Measurements from ENCODE around the gene GMDS.

Gene GMDS

GRCh38 chr6:1923449-1923848 lies 322.0 kb downstream of the GMDS start:
- H3K27me3 ChIP-seq (ENCODE audit: control insufficient read depth in 1 of 2, insufficient read depth in 2 of 2, low read length in 2 of 2), result no peaks in the 10 kb centered on the region
- no peak overlapping the region for H3K27ac ChIP-seq (ENCODE audit: low read length)
- no peaks in the 10 kb centered on the region for H3K4me1 ChIP-seq (ENCODE audit: control insufficient read depth, insufficient read depth, low read length)
- H3K9me3 ChIP-seq (ENCODE audit: control insufficient read depth in 2 of 2, low read length in 2 of 2), result no peaks in the 10 kb centered on the region
- H3K36me3 ChIP-seq (ENCODE audit: control insufficient read depth in 2 of 2, insufficient read depth in 2 of 2, low read length in 2 of 2), result no peaks in the 10 kb centered on the region
- H3K9ac ChIP-seq (ENCODE audit: low read length in 2 of 2), result no peak overlapping the region
- no peak overlapping the region for H3K4me3 ChIP-seq (ENCODE audit: low read length in 2 of 2)

- Histone ChIP-seq H3K4me3 (ENCODE audit: low read length in 2 of 2) (no peak overlapping the region), H3K27ac (ENCODE audit: low read length) (no peak overlapping the region), H3K36me3 (ENCODE audit: control insufficient read depth in 2 of 2, insufficient read depth in 2 of 2, low read length in 2 of 2) (no peaks in the 10 kb centered on the region), H3K9me3 (ENCODE audit: control insufficient read depth in 2 of 2, low read length in 2 of 2) (no peaks in the 10 kb centered on the region), H3K9ac (ENCODE audit: low read length in 2 of 2) (no peak overlapping the region), H3K27me3 (ENCODE audit: control insufficient read depth in 1 of 2, insufficient read depth in 2 of 2, low read length in 2 of 2) (no peaks in the 10 kb centered on the region), H3K4me1 (ENCODE audit: control insufficient read depth, insufficient read depth, low read length) (no peaks in the 10 kb centered on the region)
Measured at GRCh38 chr6:1917626-1918371, 327.6 kb downstream of the GMDS start.

GRCh38 chr6:1916334-1917070 lies 328.9 kb downstream of the GMDS start:
- Histone ChIP-seq H3K27me3 (ENCODE audit: control insufficient read depth in 1 of 2, insufficient read depth in 2 of 2, low read length in 2 of 2) (no peaks in the 10 kb centered on the region), H3K36me3 (ENCODE audit: control insufficient read depth in 2 of 2, insufficient read depth in 2 of 2, low read length in 2 of 2) (no peaks in the 10 kb centered on the region), H3K9me3 (ENCODE audit: control insufficient read depth in 2 of 2, low read length in 2 of 2) (no peaks in the 10 kb centered on the region), H3K4me1 (ENCODE audit: control insufficient read depth, insufficient read depth, low read length) (no peaks in the 10 kb centered on the region), H3K4me3 (ENCODE audit: low read length in 2 of 2) (no peak overlapping the region), H3K27ac (ENCODE audit: low read length) (no peak overlapping the region), H3K9ac (ENCODE audit: low read length in 2 of 2) (no peak overlapping the region)

- no peaks in the 10 kb centered on the region for H3K27me3 ChIP-seq (ENCODE audit: control insufficient read depth in 1 of 2, insufficient read depth in 2 of 2, low read length in 2 of 2)
- H3K9ac ChIP-seq (ENCODE audit: low read length in 2 of 2), result no peak overlapping the region
- H3K27ac ChIP-seq (ENCODE audit: low read length), result no peak overlapping the region
- H3K4me1 ChIP-seq (ENCODE audit: control insufficient read depth, insufficient read depth, low read length), result no peaks in the 10 kb centered on the region
- no peaks in the 10 kb centered on the region for H3K9me3 ChIP-seq (ENCODE audit: control insufficient read depth in 2 of 2, low read length in 2 of 2)
- no peak overlapping the region for H3K4me3 ChIP-seq (ENCODE audit: low read length in 2 of 2)
- no peaks in the 10 kb centered on the region for H3K36me3 ChIP-seq (ENCODE audit: control insufficient read depth in 2 of 2, insufficient read depth in 2 of 2, low read length in 2 of 2)
Measured at GRCh38 chr6:1915226-1915625, 330.2 kb downstream of the GMDS start.

GRCh38 chr6:1913577-1913976 lies 331.8 kb downstream of the GMDS start:
- Histone ChIP-seq H3K9me3 (ENCODE audit: control insufficient read depth in 2 of 2, low read length in 2 of 2) (no peaks in the 10 kb centered on the region), H3K27me3 (ENCODE audit: control insufficient read depth in 1 of 2, insufficient read depth in 2 of 2, low read length in 2 of 2) (no peaks in the 10 kb centered on the region), H3K27ac (ENCODE audit: low read length) (no peak overlapping the region), H3K9ac (ENCODE audit: low read length in 2 of 2) (no peak overlapping the region), H3K4me3 (ENCODE audit: low read length in 2 of 2) (no peak overlapping the region), H3K4me1 (ENCODE audit: control insufficient read depth, insufficient read depth, low read length) (no peaks in the 10 kb centered on the region), H3K36me3 (ENCODE audit: control insufficient read depth in 2 of 2, insufficient read depth in 2 of 2, low read length in 2 of 2) (no peaks in the 10 kb centered on the region)

GRCh38 chr6:1912731-1913130 lies 332.7 kb downstream of the GMDS start:
- H3K9ac ChIP-seq (ENCODE audit: low read length in 2 of 2), result no peak overlapping the region
- H3K4me1 ChIP-seq (ENCODE audit: control insufficient read depth, insufficient read depth, low read length), result no peaks in the 10 kb centered on the region
- no peaks in the 10 kb centered on the region for H3K36me3 ChIP-seq (ENCODE audit: control insufficient read depth in 2 of 2, insufficient read depth in 2 of 2, low read length in 2 of 2)
- H3K9me3 ChIP-seq (ENCODE audit: control insufficient read depth in 2 of 2, low read length in 2 of 2), result no peaks in the 10 kb centered on the region
- no peak overlapping the region for H3K27ac ChIP-seq (ENCODE audit: low read length)
- H3K27me3 ChIP-seq (ENCODE audit: control insufficient read depth in 1 of 2, insufficient read depth in 2 of 2, low read length in 2 of 2), result no peaks in the 10 kb centered on the region
- no peak overlapping the region for H3K4me3 ChIP-seq (ENCODE audit: low read length in 2 of 2)

GRCh38 chr6:1911474-1911873 lies 333.9 kb downstream of the GMDS start:
- Histone ChIP-seq H3K9me3 (ENCODE audit: control insufficient read depth in 2 of 2, low read length in 2 of 2) (no peaks in the 10 kb centered on the region), H3K27ac (ENCODE audit: low read length) (no peak overlapping the region), H3K4me1 (ENCODE audit: control insufficient read depth, insufficient read depth, low read length) (no peaks in the 10 kb centered on the region), H3K4me3 (ENCODE audit: low read length in 2 of 2) (no peak overlapping the region), H3K9ac (ENCODE audit: low read length in 2 of 2) (no peak overlapping the region), H3K36me3 (ENCODE audit: control insufficient read depth in 2 of 2, insufficient read depth in 2 of 2, low read length in 2 of 2) (no peaks in the 10 kb centered on the region), H3K27me3 (ENCODE audit: control insufficient read depth in 1 of 2, insufficient read depth in 2 of 2, low read length in 2 of 2) (no peaks in the 10 kb centered on the region)

- Histone ChIP-seq H3K9me3 (ENCODE audit: control insufficient read depth in 2 of 2, low read length in 2 of 2) (no peaks in the 10 kb centered on the region), H3K27me3 (ENCODE audit: control insufficient read depth in 1 of 2, insufficient read depth in 2 of 2, low read length in 2 of 2) (no peaks in the 10 kb centered on the region), H3K36me3 (ENCODE audit: control insufficient read depth in 2 of 2, insufficient read depth in 2 of 2, low read length in 2 of 2) (no peaks in the 10 kb centered on the region), H3K27ac (ENCODE audit: low read length) (no peak overlapping the region), H3K4me1 (ENCODE audit: control insufficient read depth, insufficient read depth, low read length) (no peaks in the 10 kb centered on the region), H3K4me3 (ENCODE audit: low read length in 2 of 2) (no peak overlapping the region), H3K9ac (ENCODE audit: low read length in 2 of 2) (no peak overlapping the region)
Measured at GRCh38 chr6:1910621-1911407, 334.6 kb downstream of the GMDS start.

- Histone ChIP-seq H3K9me3 (ENCODE audit: control insufficient read depth in 2 of 2, low read length in 2 of 2) (no peaks in the 10 kb centered on the region), H3K36me3 (ENCODE audit: control insufficient read depth in 2 of 2, insufficient read depth in 2 of 2, low read length in 2 of 2) (no peaks in the 10 kb centered on the region), H3K9ac (ENCODE audit: low read length in 2 of 2) (no peak overlapping the region), H3K4me3 (ENCODE audit: low read length in 2 of 2) (no peak overlapping the region), H3K27me3 (ENCODE audit: control insufficient read depth in 1 of 2, insufficient read depth in 2 of 2, low read length in 2 of 2) (no peaks in the 10 kb centered on the region), H3K27ac (ENCODE audit: low read length) (no peak overlapping the region), H3K4me1 (ENCODE audit: control insufficient read depth, insufficient read depth, low read length) (peaks cover 5% of the 10 kb centered on the region)
Measured at GRCh38 chr6:1908784-1909183, 336.6 kb downstream of the GMDS start.

GRCh38 chr6:1906609-1907008 lies 338.8 kb downstream of the GMDS start:
- Histone ChIP-seq H3K9ac (ENCODE audit: low read length in 2 of 2) (no peak overlapping the region), H3K36me3 (ENCODE audit: control insufficient read depth in 2 of 2, insufficient read depth in 2 of 2, low read length in 2 of 2) (no peaks in the 10 kb centered on the region), H3K9me3 (ENCODE audit: control insufficient read depth in 2 of 2, low read length in 2 of 2) (no peaks in the 10 kb centered on the region), H3K4me3 (ENCODE audit: low read length in 2 of 2) (no peak overlapping the region), H3K27me3 (ENCODE audit: control insufficient read depth in 1 of 2, insufficient read depth in 2 of 2, low read length in 2 of 2) (no peaks in the 10 kb centered on the region), H3K4me1 (ENCODE audit: control insufficient read depth, insufficient read depth, low read length) (peaks cover 9% of the 10 kb centered on the region), H3K27ac (ENCODE audit: low read length) (no peak overlapping the region)
